ENCODE measurements around the gene MGLL.

MGLL gene

DNA sequence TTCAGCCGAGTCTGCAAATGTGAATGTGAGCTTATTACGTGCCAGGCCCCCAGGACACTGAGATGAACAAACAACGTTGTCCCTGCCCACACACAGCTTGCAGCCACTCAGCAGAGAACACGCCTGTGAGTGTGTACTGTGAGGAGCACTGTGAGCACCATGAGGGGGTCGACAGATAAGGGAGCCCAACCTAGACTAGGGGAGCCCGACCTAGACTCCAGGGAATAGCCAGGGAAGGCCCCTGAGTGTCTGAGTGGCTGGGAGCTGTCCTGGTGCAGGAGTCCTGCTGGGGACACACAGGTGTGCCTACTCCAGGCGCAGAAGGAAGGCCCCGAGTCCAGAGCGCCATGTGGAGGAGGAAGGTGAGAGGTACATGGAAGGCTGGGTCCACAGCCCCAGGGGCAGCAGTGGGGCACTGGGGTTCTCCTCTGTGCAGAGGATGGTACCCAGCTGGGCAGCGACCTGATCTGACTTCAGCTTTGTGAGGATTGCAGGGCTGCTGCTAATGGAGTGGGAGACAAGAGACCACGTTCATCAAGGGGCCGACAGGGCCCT lies 36.5 kb downstream of the MGLL start:
- TF ChIP-seq GATA2 (IDR thresholded peaks at IDR 0.05; ENCODE audit: low read depth, low read length) (no peak), GATA3 (IDR thresholded peaks at IDR 0.05; ENCODE audit: low read depth, low read length) (no peak)

DNA sequence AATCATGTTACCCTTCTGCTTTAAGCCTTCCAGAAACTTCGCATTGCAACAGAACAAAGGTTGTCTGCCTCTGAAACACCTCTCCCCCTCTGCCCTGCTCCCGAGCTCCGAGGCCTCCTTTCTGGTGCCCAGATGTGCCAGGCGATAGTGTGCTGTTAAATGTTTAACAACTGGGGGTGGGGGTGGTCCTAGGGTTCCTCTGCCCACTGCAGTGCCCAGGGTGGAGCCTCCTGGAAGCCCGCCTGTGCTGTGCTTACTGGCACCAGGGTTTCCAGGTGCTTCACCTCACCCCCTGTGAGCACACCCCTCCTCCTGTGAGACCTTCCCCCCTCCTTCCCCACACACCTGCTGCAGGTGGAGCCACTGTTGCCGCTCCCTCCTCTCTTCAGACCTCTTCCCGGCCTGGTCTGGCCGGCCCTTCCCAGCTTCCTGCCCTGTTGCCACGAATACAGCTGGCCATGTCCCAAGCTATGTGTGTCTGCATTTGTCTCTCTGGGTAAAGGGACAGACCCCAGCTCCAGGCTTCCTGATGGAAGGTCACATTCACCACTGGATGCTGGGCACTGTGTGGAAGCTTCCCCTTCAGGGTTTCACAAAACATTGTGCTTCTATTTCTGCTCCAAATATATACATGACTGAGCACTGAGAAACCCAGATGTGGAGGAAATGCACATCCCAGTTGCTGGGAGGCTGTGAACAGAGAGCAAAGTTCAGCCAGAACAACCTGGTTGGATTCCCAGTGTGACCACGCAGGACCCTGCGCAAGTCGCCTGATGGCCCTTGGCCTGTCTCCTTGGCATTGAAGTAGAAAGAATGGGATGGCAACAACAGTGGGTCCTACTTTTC lies 37.2 kb downstream of the MGLL start:
- TF ChIP-seq GATA3 (IDR thresholded peaks at IDR 0.05; ENCODE audit: low read depth, low read length): no peak
- TF ChIP-seq GATA2 (IDR thresholded peaks at IDR 0.05; ENCODE audit: low read depth, low read length): no peak

DNA sequence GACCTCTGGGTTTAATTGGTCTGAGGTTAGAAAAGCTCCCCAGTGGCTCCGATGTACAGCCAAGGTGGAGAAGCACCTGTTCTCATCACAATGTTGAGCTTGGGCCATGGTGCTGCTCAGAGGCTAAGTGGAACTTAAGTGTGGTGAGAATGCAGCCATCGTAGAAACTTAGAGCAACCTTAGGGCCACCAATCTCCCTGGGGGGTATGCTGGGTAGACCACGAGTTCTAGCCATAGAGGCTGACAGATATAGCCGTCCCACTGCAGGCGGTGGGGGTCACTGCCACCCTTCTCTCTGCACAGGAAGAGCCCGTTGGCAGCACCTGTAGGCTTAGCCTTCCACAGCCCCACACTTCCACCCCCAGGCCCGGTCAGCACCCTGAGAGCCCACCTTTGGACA lies 38.0 kb downstream of the MGLL start:
- TF ChIP-seq GATA2 (IDR thresholded peaks at IDR 0.05; ENCODE audit: low read depth, low read length) (no peak), GATA3 (IDR thresholded peaks at IDR 0.05; ENCODE audit: low read depth, low read length) (no peak)

DNA sequence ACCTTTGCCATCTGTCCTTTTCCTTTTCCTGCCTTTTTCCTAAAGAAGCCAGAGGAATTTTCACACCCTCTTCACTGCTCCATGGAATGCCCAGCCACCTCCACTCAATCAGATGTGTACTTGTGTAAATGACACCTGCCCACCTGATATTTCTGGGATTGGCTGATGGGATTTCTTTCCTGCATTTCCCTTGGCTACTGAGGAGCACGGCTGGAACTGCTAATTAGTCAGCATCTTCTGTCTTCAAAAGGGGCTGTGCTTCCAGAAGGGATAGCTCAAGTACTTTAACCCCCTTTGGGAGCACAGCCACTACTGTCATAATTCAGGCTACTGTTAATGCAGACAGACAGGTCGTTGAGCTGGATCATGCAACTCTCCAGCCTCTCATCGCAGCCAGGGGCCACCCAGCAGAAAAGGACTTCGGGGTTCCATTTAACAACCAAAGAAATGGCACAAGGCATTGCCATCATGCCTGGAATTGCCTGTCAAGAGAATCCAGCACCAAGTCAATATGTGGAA lies 38.6 kb downstream of the MGLL start:
- TF ChIP-seq GATA2 (IDR thresholded peaks at IDR 0.05; ENCODE audit: low read depth, low read length) (no peak), GATA3 (IDR thresholded peaks at IDR 0.05; ENCODE audit: low read depth, low read length) (no peak)

DNA sequence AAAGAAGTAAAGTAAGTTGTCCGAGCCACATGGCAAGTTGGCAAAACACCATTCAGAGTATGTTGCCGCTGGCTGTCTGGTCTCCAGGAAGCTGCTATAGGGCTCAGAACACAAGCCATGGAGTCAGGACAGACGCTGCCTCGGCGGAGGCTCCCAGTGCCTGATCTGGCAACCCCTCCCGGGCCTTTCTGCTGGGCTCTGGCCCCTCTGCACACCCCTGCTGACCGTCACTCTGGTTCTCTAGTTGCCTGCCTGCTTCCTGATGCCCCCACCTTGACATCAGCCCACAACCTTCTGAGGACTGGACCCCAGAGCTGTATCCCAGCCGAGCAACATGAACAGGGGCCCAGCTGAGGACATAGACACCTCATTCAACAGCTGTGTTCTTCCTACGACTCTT lies 39.1 kb downstream of the MGLL start:
- TF ChIP-seq GATA3 (IDR thresholded peaks at IDR 0.05; ENCODE audit: low read depth, low read length): no peak
- no peak for TF ChIP-seq GATA2 (IDR thresholded peaks at IDR 0.05; ENCODE audit: low read depth, low read length)

DNA sequence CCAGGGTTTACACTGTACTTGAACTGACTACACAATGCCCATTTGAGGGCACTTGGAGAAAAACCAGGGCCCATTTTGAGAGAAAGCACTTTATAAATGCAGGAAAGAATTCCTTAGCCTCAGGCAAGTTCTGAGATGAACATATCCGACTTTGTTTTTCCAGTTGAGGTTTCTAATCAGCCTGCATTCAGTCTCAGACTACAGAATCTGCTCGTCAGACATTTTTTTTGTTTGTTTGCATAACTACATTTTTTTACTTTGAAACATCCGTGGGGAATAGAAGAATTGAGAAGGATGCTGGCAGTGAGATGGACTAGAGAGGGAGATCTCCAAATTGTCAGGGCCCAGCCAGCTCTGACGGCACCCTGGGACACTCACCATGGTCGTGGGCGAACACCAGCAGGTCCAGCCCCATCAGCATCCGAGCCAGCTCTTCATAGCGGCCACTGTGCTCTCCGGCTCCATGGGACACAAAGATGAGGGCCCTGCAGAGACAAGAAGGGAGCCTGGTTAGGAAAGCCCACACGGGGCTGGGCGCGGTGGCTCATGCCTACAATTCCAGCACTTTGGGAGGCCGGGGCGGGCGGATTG lies 40.8 kb downstream of the MGLL start:
- TF ChIP-seq GATA2 (IDR thresholded peaks at IDR 0.05; ENCODE audit: low read depth, low read length) (no peak), GATA3 (IDR thresholded peaks at IDR 0.05; ENCODE audit: low read depth, low read length) (no peak)

DNA sequence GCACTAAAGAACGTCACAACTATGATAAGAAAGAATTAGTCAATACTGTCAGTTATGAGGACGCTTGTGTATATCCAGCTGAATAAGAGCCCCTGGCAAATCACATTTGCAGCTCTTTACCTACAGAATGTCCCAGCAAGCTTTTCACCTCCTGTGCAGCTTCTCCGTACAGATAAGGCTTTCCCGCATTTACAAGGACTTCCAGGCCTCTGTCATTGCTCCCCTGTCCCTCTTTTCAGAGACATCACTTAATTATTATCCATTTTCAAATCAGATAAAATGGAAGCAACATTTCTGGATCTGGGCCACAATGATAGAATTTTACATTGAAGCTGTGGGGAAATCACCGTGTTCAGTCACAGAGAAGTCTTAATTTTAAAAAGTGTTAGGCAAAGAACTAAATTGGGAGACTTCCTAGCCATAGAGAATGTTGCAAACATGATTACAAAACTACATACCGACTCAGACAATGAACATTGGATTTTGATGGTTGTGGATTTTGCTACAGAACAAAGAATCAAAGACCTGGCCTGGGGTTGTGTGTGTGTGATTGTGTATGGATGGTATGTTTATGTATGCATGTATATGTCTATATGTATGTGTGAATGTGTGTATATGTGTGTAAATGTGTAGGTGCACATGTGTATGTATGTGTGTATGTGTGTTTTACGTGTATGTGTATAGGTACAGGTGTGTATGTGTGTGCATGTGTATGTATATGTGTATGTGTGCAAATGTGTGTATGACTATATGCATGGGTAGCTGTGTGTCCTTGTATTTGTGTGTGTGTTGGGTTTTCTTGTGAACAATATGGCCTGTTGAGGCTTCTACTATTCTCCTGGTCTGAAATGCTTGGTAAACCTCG lies 41.5 kb downstream of the MGLL start:
- TF ChIP-seq GATA3 (IDR thresholded peaks at IDR 0.05; ENCODE audit: low read depth, low read length) (peak; percentile 88), GATA2 (IDR thresholded peaks at IDR 0.05; ENCODE audit: low read depth, low read length) (peak; percentile 92)

DNA sequence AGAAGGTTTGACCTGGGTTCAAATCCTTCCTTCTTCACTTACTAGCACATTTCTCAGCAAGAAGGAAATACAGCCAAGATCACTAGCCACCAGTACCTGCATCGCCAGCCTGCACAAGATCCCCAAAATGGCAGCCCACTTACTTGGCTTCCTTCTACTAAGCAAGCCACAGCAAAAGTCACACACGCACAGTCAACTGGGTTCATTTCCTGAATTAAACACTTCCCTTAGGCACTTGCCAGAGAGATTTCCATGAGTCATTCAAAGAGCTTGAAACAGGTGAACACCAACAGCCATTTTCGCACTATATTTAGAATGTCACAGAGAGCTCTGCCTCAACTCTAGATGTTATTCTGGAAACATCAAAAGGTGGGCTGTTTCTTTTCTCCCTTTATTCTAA lies 42.6 kb downstream of the MGLL start:
- TF ChIP-seq GATA2 (IDR thresholded peaks at IDR 0.05; ENCODE audit: low read depth, low read length): no peak
- TF ChIP-seq GATA3 (IDR thresholded peaks at IDR 0.05; ENCODE audit: low read depth, low read length): no peak

DNA sequence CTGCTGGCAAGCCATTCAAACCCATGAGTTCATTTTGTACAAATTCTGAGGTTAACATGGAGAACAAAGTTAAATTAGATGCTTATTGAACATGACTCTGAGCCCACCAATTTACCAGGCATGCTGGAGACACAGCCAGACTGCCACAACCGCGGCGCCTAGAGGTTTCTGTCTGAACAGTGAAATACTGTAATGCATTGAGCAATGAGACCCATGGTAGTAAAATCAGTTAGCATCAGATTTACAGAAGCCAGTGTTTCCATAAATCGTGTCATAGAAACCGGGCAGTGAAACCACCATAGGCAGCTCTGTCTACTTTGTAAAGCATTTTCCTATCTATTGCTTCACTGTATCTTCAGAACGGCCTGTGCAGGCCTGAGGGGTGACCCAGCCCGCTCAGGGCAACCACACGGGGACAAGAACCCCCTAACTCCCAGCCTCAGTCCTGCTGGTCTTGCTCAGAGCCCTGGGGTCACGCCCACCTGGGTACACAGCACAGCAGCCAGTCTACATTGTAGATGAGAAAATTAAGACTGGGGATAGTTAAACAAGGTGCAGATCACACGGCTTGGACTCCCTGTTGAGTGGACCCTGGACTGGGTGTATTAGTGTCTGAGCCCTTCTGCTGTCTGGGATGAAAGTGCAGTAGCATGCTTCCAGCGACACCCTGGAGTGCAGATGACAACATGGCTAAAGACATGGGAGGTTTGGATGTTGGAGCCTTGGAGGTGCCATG lies 44.2 kb downstream of the MGLL start:
- TF ChIP-seq GATA2 (IDR thresholded peaks at IDR 0.05; ENCODE audit: low read depth, low read length) (no peak), GATA3 (IDR thresholded peaks at IDR 0.05; ENCODE audit: low read depth, low read length) (no peak)

DNA sequence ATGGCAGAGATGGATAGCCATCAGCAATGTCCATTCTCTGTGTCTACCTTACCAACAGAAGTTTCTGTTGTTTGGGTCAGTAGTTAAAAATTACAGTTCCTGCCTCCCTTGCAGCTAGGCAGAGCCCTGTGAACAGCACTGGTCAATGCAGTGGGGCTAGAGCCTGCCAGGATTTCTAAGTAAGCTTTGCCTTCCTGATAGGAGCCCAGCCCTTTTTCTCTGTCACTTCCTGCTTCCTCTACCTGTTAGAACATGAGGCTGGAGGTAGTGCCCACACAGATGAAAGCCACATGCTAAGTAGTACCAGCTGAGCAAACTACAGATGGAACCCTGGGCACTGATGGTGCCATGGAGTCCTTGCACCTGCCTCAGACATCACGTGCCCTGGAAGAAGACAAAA lies 45.0 kb downstream of the MGLL start:
- TF ChIP-seq GATA2 (IDR thresholded peaks at IDR 0.05; ENCODE audit: low read depth, low read length): no peak

DNA sequence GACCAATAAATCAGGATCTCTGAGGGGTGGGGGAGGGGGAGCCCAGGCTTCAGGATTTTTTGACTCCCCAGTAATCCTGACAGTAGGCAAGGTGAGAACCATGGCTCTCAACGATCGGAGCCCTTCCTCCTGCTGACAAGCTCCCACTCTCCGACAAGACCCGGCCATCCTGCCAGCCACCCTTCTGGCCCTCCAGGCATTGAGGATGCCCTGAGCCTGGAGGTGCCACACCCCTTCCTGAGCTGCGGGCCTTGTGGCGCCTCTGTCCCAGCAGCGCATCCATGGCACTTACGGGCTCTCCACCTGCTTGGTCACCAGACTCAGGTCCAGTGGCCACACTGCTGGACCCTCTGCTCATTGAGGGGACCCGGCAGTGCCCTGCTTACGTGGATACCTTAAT lies 46.0 kb downstream of the MGLL start:
- TF ChIP-seq GATA3 (IDR thresholded peaks at IDR 0.05; ENCODE audit: low read depth, low read length): no peak
- no peak for TF ChIP-seq GATA2 (IDR thresholded peaks at IDR 0.05; ENCODE audit: low read depth, low read length)

DNA sequence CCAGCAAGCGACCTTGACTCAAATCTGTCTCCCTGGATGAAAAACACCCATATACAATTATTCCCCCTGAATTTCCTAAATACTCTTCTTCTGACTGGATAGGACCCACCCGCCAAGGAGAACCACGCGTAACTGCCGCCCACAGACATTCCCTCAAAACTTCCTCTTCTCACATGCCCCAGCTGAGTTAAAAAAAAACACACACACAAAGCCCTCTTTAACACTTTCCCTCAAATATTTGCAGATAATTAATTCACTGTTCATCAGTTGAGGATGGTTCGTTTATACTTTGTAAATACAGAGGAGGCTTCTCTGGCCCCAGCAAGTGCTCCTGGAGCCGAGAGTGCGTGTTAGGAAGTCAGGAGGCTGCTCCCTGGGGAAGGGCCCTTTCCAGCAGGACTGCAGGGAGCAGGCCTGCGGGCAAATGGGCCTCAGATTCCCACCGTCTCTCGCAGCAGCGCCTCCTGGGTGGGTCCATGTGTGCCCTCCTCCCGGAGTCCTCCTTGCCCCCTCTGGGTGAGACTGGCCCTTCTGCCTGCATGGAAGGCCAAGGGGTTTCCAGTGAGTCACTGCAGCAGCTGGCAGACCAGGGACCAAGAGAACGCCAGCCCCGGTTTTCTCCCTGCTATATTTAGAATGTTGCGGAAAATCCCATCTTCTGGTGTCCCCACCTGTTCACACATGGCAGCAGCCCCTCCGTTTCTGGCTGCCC lies 46.8 kb downstream of the MGLL start:
- no peak for TF ChIP-seq GATA2 (IDR thresholded peaks at IDR 0.05; ENCODE audit: low read depth, low read length)
- TF ChIP-seq GATA3 (IDR thresholded peaks at IDR 0.05; ENCODE audit: low read depth, low read length): no peak

DNA sequence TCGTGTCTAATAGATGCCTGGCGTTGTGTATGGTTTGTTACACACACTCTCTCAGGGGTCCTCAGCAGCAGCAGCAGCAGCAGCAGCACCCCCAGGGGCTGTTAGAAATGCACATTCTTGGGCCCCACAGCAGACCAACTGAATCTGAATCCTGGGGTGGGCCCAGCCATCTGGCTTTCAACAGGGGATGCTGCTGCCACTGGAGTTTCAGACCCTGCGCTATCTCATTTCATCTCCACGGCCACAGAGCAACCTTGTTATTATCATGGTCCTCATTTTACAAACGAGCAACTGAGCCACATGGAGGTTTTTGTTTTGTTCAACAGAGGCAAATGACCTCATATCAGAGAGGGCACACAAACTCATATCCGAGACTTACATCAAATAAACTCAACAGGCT lies 47.7 kb downstream of the MGLL start:
- no peak for TF ChIP-seq GATA3 (IDR thresholded peaks at IDR 0.05; ENCODE audit: low read depth, low read length)
- peak; percentile 58 for TF ChIP-seq GATA2 (IDR thresholded peaks at IDR 0.05; ENCODE audit: low read depth, low read length)
